BE2C (cell line): Measurements from ENCODE around the gene CRB1.

Experiments used
- DNase-seq: peaks from one replicate; pipeline ENCODE4 v3.0.0-alpha.2; 2020
- H3K27me3 ChIP-seq: fragments of 250-450 bp; sonication (Bioruptor Pico); 2 replicates; pipeline ENCODE4 v1.5.1; 2020; ENCODE audit warnings: mild to moderate bottlenecking
- H3K36me3 ChIP-seq: fragments of 250-450 bp; sonication (Bioruptor Pico); 2 replicates; pipeline ENCODE4 v1.5.1; 2020; ENCODE audit warnings: mild to moderate bottlenecking
- H3K4me1 ChIP-seq: fragments of 250-450 bp; sonication (Bioruptor Pico); 2 replicates; pipeline ENCODE4 v1.5.1; 2020
- H3K4me3 ChIP-seq: 2 replicates; pipeline ENCODE4 v1.5.1; 2011; ENCODE audit warnings: low read depth, low read length
- H3K9me3 ChIP-seq: fragments of 250-450 bp; sonication (Bioruptor Pico); 2 replicates; pipeline ENCODE4 v1.5.1; 2020
- CTCF ChIP-seq: IDR thresholded peaks from 2 replicates; pipeline ENCODE4 v1.5.1; 2012; ENCODE audit warnings: mild to moderate bottlenecking, low read depth, low read length

Gene CRB1

GRCh38 chr1:197341626-197342025 lies 73.6 kb downstream of the CRB1 start:
- Histone ChIP-seq H3K36me3 (no peaks in the 10 kb centered on the region), H3K27me3 (no peaks in the 10 kb centered on the region), H3K9me3 (no peaks in the 10 kb centered on the region), H3K4me1 (no peaks in the 10 kb centered on the region), H3K4me3 (no peak overlapping the region)
- DNase-seq: no peak
- no peak for TF ChIP-seq CTCF

DNA sequence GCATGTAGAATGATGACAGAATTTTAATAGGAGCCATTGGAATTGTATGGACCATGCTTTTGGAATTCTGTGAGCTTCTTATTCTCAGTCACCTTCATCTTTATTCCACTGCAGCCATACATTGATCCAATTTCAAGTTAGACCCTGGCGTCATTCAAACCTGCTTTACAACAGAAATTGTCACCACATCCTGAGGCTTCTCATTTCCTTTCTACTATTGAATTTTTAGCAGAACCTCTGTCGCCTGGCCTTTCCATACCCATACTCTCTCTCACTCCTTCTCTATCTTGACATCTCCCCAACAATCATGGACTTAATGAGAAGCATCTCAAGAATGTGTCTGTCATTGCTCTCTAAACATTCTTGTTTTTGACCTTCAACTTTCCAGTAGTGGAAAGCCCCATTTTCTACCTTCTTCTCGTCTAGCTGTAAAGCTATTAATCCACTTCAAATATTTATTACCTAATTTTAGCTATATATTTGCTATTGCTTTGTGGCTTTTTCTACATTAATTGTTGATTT lies 74.1 kb downstream of the CRB1 start:
- no peak for DNase-seq
- Histone ChIP-seq H3K4me1 (no peaks in the 10 kb centered on the region), H3K27me3 (no peaks in the 10 kb centered on the region), H3K4me3 (no peak overlapping the region), H3K36me3 (no peaks in the 10 kb centered on the region), H3K9me3 (no peaks in the 10 kb centered on the region)
- no peak for TF ChIP-seq CTCF

DNA sequence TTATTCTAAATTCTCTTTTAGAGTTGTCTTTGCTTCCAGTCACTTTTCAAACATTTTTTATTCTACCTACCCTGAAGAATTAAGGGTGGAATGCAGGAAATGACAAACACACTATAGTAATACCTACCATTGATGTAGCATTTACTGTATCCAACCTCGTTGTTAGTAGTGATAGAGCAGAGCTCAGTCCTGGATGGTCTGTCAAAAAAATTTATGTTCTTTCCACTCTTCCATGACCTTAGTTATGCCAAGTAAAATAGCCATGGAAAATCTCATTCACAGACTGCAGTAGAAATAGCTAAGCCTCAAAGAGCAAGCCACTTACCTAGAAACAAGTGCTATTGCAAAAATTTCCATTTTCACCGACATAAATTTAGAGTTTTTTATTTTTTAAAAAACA lies 74.6 kb downstream of the CRB1 start:
- Histone ChIP-seq H3K9me3 (no peaks in the 10 kb centered on the region), H3K36me3 (no peaks in the 10 kb centered on the region), H3K4me3 (no peak overlapping the region), H3K4me1 (no peaks in the 10 kb centered on the region), H3K27me3 (no peaks in the 10 kb centered on the region)
- TF ChIP-seq CTCF: no peak
- no peak for DNase-seq

GRCh38 chr1:197343663-197344273 lies 75.7 kb downstream of the CRB1 start:
- no peak for DNase-seq
- Histone ChIP-seq H3K4me3 (no peak overlapping the region), H3K27me3 (no peaks in the 10 kb centered on the region), H3K4me1 (no peaks in the 10 kb centered on the region), H3K36me3 (no peaks in the 10 kb centered on the region), H3K9me3 (no peaks in the 10 kb centered on the region)
- no peak for TF ChIP-seq CTCF

GRCh38 chr1:197351821-197352440 lies 83.9 kb downstream of the CRB1 start:
- H3K4me3 ChIP-seq: no peak overlapping the region
- H3K27me3 ChIP-seq: no peaks in the 10 kb centered on the region
- H3K4me1 ChIP-seq: no peaks in the 10 kb centered on the region
- DNase-seq: no peak
- H3K9me3 ChIP-seq: no peaks in the 10 kb centered on the region
- H3K36me3 ChIP-seq: no peaks in the 10 kb centered on the region
- no peak for TF ChIP-seq CTCF
